Neural progenitor cell (in vitro differentiated cells): ENCODE results near the gene CEP164. TPM values are rescaled to one million over a fixed set of nuclear protein-coding genes. Genes with fewer than 3 reads are reported as not detected.
A peak's percentile ranks its signal among the peaks of the same experiment; 100 is the strongest.

Experiments
- DNase-seq: peaks from one replicate; pipeline ENCODE4 v3.0.0-alpha.2; 2016; ENCODE audit warnings: low spot score
- H2AFZ ChIP-seq: fragments of 200-600 bp; sonication (generic); replicated peaks from 2 replicates; pipeline ENCODE4 v1.6.1; 2016; ENCODE audit warnings: antibody characterized with exemption
- H3F3A ChIP-seq: fragments of 200-600 bp; sonication (generic); 2 replicates; pipeline ENCODE4 v1.6.1; 2016; ENCODE audit warnings: antibody characterized with exemption, low read depth
- H3K27ac ChIP-seq: fragments of 200-600 bp; sonication (generic); 2 replicates; pipeline ENCODE4 v1.5.1; 2016; ENCODE audit warnings: mild to moderate bottlenecking
- H3K27me3 ChIP-seq: fragments of 200-600 bp; sonication (generic); 2 replicates; pipeline ENCODE4 v1.6.1; 2016; ENCODE audit warnings: mild to moderate bottlenecking, moderate library complexity
- H3K36me3 ChIP-seq: fragments of 200-600 bp; sonication (generic); 2 replicates; pipeline ENCODE4 v1.5.1; 2016
- H3K4me1 ChIP-seq: fragments of 200-600 bp; sonication (generic); 2 replicates; pipeline ENCODE4 v1.6.1; 2016; ENCODE audit warnings: mixed run types
- H3K4me2 ChIP-seq: fragments of 200-600 bp; sonication (generic); 2 replicates; pipeline ENCODE4 v1.6.1; 2016
- H3K4me3 ChIP-seq: fragments of 200-600 bp; sonication (generic); 2 replicates; pipeline ENCODE4 v1.5.1; 2016
- H3K79me2 ChIP-seq: fragments of 200-600 bp; sonication (generic); 2 replicates; pipeline ENCODE4 v1.6.1; 2016; ENCODE audit warnings: low read depth
- H3K9ac ChIP-seq: fragments of 200-600 bp; sonication (generic); 2 replicates; pipeline ENCODE4 v1.6.1; 2016
- H3K9me3 ChIP-seq: fragments of 200-600 bp; sonication (generic); 2 replicates; pipeline ENCODE4 v1.5.1; 2016; ENCODE audit warnings: low read depth
- H4K20me1 ChIP-seq: fragments of 200-600 bp; sonication (generic); 2 replicates; pipeline ENCODE4 v1.6.1; 2016; ENCODE audit warnings: low read depth
- H3K27ac Mint-ChIP-seq: 3 replicates; pipeline ENCODE4 v1.8.0; 2021; ENCODE audit warnings: mixed read lengths
- H3K27me3 Mint-ChIP-seq: 2 replicates; pipeline ENCODE4 v1.8.0; 2022; ENCODE audit warnings: low read depth, mild to moderate bottlenecking, inconsistent platforms, moderate library complexity, mixed read lengths; ENCODE audit not compliant: insufficient read depth
- H3K36me3 Mint-ChIP-seq: 3 replicates; pipeline ENCODE4 v1.8.0; 2021; ENCODE audit warnings: mixed read lengths
- H3K4me1 Mint-ChIP-seq: 3 replicates; pipeline ENCODE4 v1.8.0; 2021; ENCODE audit warnings: mixed read lengths
- H3K4me3 Mint-ChIP-seq: 3 replicates; pipeline ENCODE4 v1.8.0; 2021; ENCODE audit warnings: mild to moderate bottlenecking, moderate library complexity, mixed read lengths
- H3K9me3 Mint-ChIP-seq: 3 replicates; pipeline ENCODE4 v1.8.0; 2020; ENCODE audit warnings: mixed read lengths
- CTCF ChIP-seq: fragments of 200-600 bp; sonication (generic); IDR thresholded peaks from 2 replicates; pipeline ENCODE4 v1.5.1; 2017; ENCODE audit warnings: antibody characterized with exemption, mild to moderate bottlenecking
- EZH2 ChIP-seq: fragments of 200-600 bp; sonication (generic); IDR thresholded peaks from 2 replicates; pipeline ENCODE4 v1.6.1; 2017; ENCODE audit warnings: antibody characterized with exemption, mild to moderate bottlenecking, moderate library complexity
- EZH2phosphoT487 ChIP-seq: fragments of 200-600 bp; sonication (generic); IDR thresholded peaks from 2 replicates; pipeline ENCODE4 v1.6.1; 2017; ENCODE audit warnings: antibody characterized with exemption
- total RNA-seq: library from RNA; depleted of rRNA; stranded (reverse); fragments of >200 nt; gene quantifications from 2 replicates; pipeline ENCODE4 v1.2.3, GENCODE V29; 2015; ENCODE audit warnings: low replicate concordance

CEP164 gene
- total RNA-seq, 1 donor from 2014 or later = 24.2 TPM

GRCh38 chr11:117295438-117296137 is 32.1 kb upstream of the CEP164 start:
- no peak overlapping the region for H3K4me2 ChIP-seq
- peaks cover under 1% of the 10 kb centered on the region for H3K27me3 Mint-ChIP-seq
- H3K9ac ChIP-seq = no peak overlapping the region
- no peak overlapping the region for H3K27ac ChIP-seq
- DNase-seq = no peak
- peaks cover 16% of the 10 kb centered on the region for H3K4me1 Mint-ChIP-seq
- no peaks in the 10 kb centered on the region for H3K27me3 ChIP-seq
- no peaks in the 10 kb centered on the region for H3K79me2 ChIP-seq
- peaks cover 17% of the 10 kb centered on the region for H3K4me1 ChIP-seq
- TF ChIP-seq EZH2 (no peak), CTCF (no peak), EZH2phosphoT487 (no peak)
- no peaks in the 10 kb centered on the region for H3K9me3 Mint-ChIP-seq
- H3F3A ChIP-seq = peaks cover 26% of the 10 kb centered on the region
- no peaks in the 10 kb centered on the region for H3K36me3 ChIP-seq
- H3K4me3 ChIP-seq = no peak overlapping the region
- H3K36me3 Mint-ChIP-seq = peaks cover 8% of the 10 kb centered on the region
- no peak overlapping the region for H2AFZ ChIP-seq
- no peaks in the 10 kb centered on the region for H3K9me3 ChIP-seq
- no peak overlapping the region for H3K4me3 Mint-ChIP-seq
- no peaks in the 10 kb centered on the region for H4K20me1 ChIP-seq
- no peak overlapping the region for H3K27ac Mint-ChIP-seq

GRCh38 chr11:117296881-117297280 is 30.8 kb upstream of the CEP164 start:
- DNase-seq = no peak
- Histone ChIP-seq H3K79me2 (no peaks in the 10 kb centered on the region), H3K4me2 (no peak overlapping the region), H2AFZ (no peak overlapping the region), H3K9me3 (no peaks in the 10 kb centered on the region), H3K9ac (no peak overlapping the region), H3K27ac (no peak overlapping the region), H4K20me1 (no peaks in the 10 kb centered on the region), H3K4me1 (peaks cover 22% of the 10 kb centered on the region), H3K27me3 (no peaks in the 10 kb centered on the region), H3K4me3 (no peak overlapping the region), H3K36me3 (no peaks in the 10 kb centered on the region), H3F3A (peaks cover 32% of the 10 kb centered on the region)
- Mint-ChIP-seq H3K4me1 (peaks cover 22% of the 10 kb centered on the region), H3K4me3 (no peak overlapping the region), H3K27me3 (peaks cover 4% of the 10 kb centered on the region), H3K9me3 (no peaks in the 10 kb centered on the region), H3K36me3 (no peaks in the 10 kb centered on the region), H3K27ac (no peak overlapping the region)
- TF ChIP-seq EZH2 (no peak), EZH2phosphoT487 (no peak), CTCF (no peak)

- H4K20me1 ChIP-seq = no peaks in the 10 kb centered on the region
- H3K4me1 Mint-ChIP-seq = peaks cover 22% of the 10 kb centered on the region
- H3K4me2 ChIP-seq = no peak overlapping the region
- H3K79me2 ChIP-seq = no peaks in the 10 kb centered on the region
- no peak overlapping the region for H3K27ac ChIP-seq
- H3K4me3 ChIP-seq = no peak overlapping the region
- H2AFZ ChIP-seq = no peak overlapping the region
- no peaks in the 10 kb centered on the region for H3K36me3 Mint-ChIP-seq
- peaks cover 10% of the 10 kb centered on the region for H3K27me3 Mint-ChIP-seq
- no peak overlapping the region for H3K4me3 Mint-ChIP-seq
- no peaks in the 10 kb centered on the region for H3K27me3 ChIP-seq
- no peaks in the 10 kb centered on the region for H3K9me3 ChIP-seq
- DNase-seq = no peak
- no peaks in the 10 kb centered on the region for H3K36me3 ChIP-seq
- H3F3A ChIP-seq = peaks cover 29% of the 10 kb centered on the region
- no peaks in the 10 kb centered on the region for H3K9me3 Mint-ChIP-seq
- H3K4me1 ChIP-seq = peaks cover 22% of the 10 kb centered on the region
- TF ChIP-seq EZH2phosphoT487 (no peak), EZH2 (no peak), CTCF (no peak)
- H3K27ac Mint-ChIP-seq = peak overlapping the region; percentile 66
- no peak overlapping the region for H3K9ac ChIP-seq
Observed at GRCh38 chr11:117298195-117298594, 29.5 kb upstream of the CEP164 start.
